Measurements from ENCODE around the gene UCK2.

UCK2 gene

GRCh38 chr1:165871311-165872067 is 44.1 kb downstream of the UCK2 start:
- Histone ChIP-seq H4K8ac (ENCODE audit: low read depth, low read length) (no peak overlapping the region), H3K79me1 (ENCODE audit: low read length) (peaks cover 14% of the 10 kb centered on the region), H3K9ac (ENCODE audit: low read length) (no peak overlapping the region), H2BK5ac (ENCODE audit: low read length) (no peak overlapping the region), H3K36me3 (ENCODE audit: control insufficient read depth, insufficient read depth, low read length) (no peaks in the 10 kb centered on the region), H3K4me2 (ENCODE audit: low read length) (no peak overlapping the region), H3K4ac (ENCODE audit: low read depth, low read length) (no peak overlapping the region), H3K18ac (ENCODE audit: low read length) (no peak overlapping the region), H3K79me2 (ENCODE audit: control insufficient read depth, insufficient read depth, low read length) (peaks cover 73% of the 10 kb centered on the region), H2BK120ac (ENCODE audit: low read depth, low read length) (no peak overlapping the region), H3K4me1 (ENCODE audit: control insufficient read depth, low read depth, low read length) (peaks cover 4% of the 10 kb centered on the region), H3K23ac (ENCODE audit: low read length) (no peak overlapping the region), H3K27ac (ENCODE audit: low read depth, low read length) (no peak overlapping the region), H4K5ac (ENCODE audit: low read length) (no peak overlapping the region), H2BK15ac (replicated peaks; ENCODE audit: low read depth) (no peak overlapping the region), H3K27me3 (ENCODE audit: insufficient read depth, low read length, poor library complexity) (no peaks in the 10 kb centered on the region), H3K4me3 (ENCODE audit: low read length) (no peak overlapping the region), H2AK5ac (ENCODE audit: low read length) (no peak overlapping the region), H3K56ac (ENCODE audit: low read length) (no peak overlapping the region)
- peak; percentile 80 for DNase-seq
- WGBS (ENCODE audit: extremely low coverage, insufficient coverage, low lambda C conversion rate): no CpG with 5 or more reads among the region's 4 CpGs

DNA sequence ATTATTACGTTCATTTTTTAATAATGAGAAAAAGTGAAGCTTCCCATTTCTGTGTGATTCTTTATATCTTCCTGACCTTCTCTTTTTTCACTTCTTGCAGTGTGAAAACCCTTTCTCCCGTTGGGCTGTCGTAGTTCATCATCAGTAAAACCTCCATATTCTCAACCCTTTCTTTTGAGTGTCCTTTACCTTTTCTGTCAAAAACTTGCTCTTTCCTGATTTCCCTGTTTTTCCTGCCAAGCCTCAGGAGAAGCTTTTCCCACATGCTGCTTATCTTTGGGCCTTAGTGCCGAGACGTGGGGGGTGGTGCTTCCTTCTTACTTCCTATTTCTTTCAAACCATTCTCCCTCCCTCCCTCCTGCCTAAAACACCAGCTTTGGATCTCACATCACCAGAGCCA is 46.1 kb downstream of the UCK2 start:
- Histone ChIP-seq H4K5ac (ENCODE audit: low read length) (no peak overlapping the region), H2AK5ac (ENCODE audit: low read length) (no peak overlapping the region), H3K56ac (ENCODE audit: low read length) (no peak overlapping the region), H2BK5ac (ENCODE audit: low read length) (no peak overlapping the region), H3K18ac (ENCODE audit: low read length) (no peak overlapping the region), H2BK120ac (ENCODE audit: low read depth, low read length) (no peak overlapping the region), H4K8ac (ENCODE audit: low read depth, low read length) (no peak overlapping the region), H3K4me1 (ENCODE audit: control insufficient read depth, low read depth, low read length) (peaks cover 4% of the 10 kb centered on the region), H2BK15ac (replicated peaks; ENCODE audit: low read depth) (no peak overlapping the region), H3K4ac (ENCODE audit: low read depth, low read length) (no peak overlapping the region), H3K4me2 (ENCODE audit: low read length) (no peak overlapping the region), H3K27ac (ENCODE audit: low read depth, low read length) (no peak overlapping the region), H3K79me1 (ENCODE audit: low read length) (peaks cover 14% of the 10 kb centered on the region), H3K27me3 (ENCODE audit: insufficient read depth, low read length, poor library complexity) (no peaks in the 10 kb centered on the region), H3K36me3 (ENCODE audit: control insufficient read depth, insufficient read depth, low read length) (no peaks in the 10 kb centered on the region), H3K23ac (ENCODE audit: low read length) (no peak overlapping the region), H3K79me2 (ENCODE audit: control insufficient read depth, insufficient read depth, low read length) (peaks cover 74% of the 10 kb centered on the region), H3K9ac (ENCODE audit: low read length) (no peak overlapping the region), H3K4me3 (ENCODE audit: low read length) (no peak overlapping the region)
- DNase-seq: no peak
- WGBS (ENCODE audit: extremely low coverage, insufficient coverage, low lambda C conversion rate): no CpG with 5 or more reads among the region's 5 CpGs

- no peak for DNase-seq
- Histone ChIP-seq H3K23ac (ENCODE audit: low read length) (no peak overlapping the region), H2AK5ac (ENCODE audit: low read length) (no peak overlapping the region), H3K9ac (ENCODE audit: low read length) (no peak overlapping the region), H3K56ac (ENCODE audit: low read length) (no peak overlapping the region), H4K5ac (ENCODE audit: low read length) (no peak overlapping the region), H3K79me1 (ENCODE audit: low read length) (peaks cover 18% of the 10 kb centered on the region), H3K79me2 (ENCODE audit: control insufficient read depth, insufficient read depth, low read length) (peaks cover 74% of the 10 kb centered on the region), H3K18ac (ENCODE audit: low read length) (no peak overlapping the region), H3K36me3 (ENCODE audit: control insufficient read depth, insufficient read depth, low read length) (no peaks in the 10 kb centered on the region), H3K4ac (ENCODE audit: low read depth, low read length) (no peak overlapping the region), H3K4me2 (ENCODE audit: low read length) (no peak overlapping the region), H3K27me3 (ENCODE audit: insufficient read depth, low read length, poor library complexity) (no peaks in the 10 kb centered on the region), H2BK15ac (replicated peaks; ENCODE audit: low read depth) (no peak overlapping the region), H4K8ac (ENCODE audit: low read depth, low read length) (no peak overlapping the region), H2BK5ac (ENCODE audit: low read length) (no peak overlapping the region), H3K4me3 (ENCODE audit: low read length) (no peak overlapping the region), H2BK120ac (ENCODE audit: low read depth, low read length) (no peak overlapping the region), H3K4me1 (ENCODE audit: control insufficient read depth, low read depth, low read length) (peaks cover 4% of the 10 kb centered on the region), H3K27ac (ENCODE audit: low read depth, low read length) (no peak overlapping the region)
- WGBS (ENCODE audit: extremely low coverage, insufficient coverage, low lambda C conversion rate): 100% methylated on average over 2 of the region's 4 CpGs
Observed at GRCh38 chr1:165874643-165875042, 47.2 kb downstream of the UCK2 start.

DNA sequence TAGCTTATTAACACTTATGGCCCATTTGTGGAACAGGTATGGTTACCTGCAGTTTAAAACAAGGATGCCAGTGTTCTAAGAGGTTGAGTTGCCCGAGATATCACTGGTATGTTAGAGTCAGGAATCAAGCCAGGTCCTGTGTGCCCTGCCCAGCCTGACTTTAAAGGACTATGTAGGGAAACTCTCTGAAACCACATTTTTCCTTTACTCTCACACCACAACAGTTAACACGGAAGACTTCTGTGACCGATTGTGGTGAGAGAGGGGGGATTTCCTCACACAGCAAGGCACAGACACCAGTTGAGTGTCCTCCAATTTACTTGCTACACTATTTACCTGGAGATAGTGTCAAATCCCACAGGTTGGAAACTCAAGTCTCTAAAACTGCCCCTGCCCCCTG is 47.8 kb downstream of the UCK2 start:
- no peaks in the 10 kb centered on the region for H3K36me3 ChIP-seq (ENCODE audit: control insufficient read depth, insufficient read depth, low read length)
- no peak overlapping the region for H2BK15ac ChIP-seq (replicated peaks; ENCODE audit: low read depth)
- H3K4me1 ChIP-seq (ENCODE audit: control insufficient read depth, low read depth, low read length): peaks cover 4% of the 10 kb centered on the region
- no peak overlapping the region for H3K23ac ChIP-seq (ENCODE audit: low read length)
- peaks cover 78% of the 10 kb centered on the region for H3K79me2 ChIP-seq (ENCODE audit: control insufficient read depth, insufficient read depth, low read length)
- no peak overlapping the region for H3K56ac ChIP-seq (ENCODE audit: low read length)
- no peak overlapping the region for H4K5ac ChIP-seq (ENCODE audit: low read length)
- no peak overlapping the region for H3K4ac ChIP-seq (ENCODE audit: low read depth, low read length)
- no peak overlapping the region for H3K9ac ChIP-seq (ENCODE audit: low read length)
- H2AK5ac ChIP-seq (ENCODE audit: low read length): no peak overlapping the region
- no peak overlapping the region for H2BK5ac ChIP-seq (ENCODE audit: low read length)
- H3K18ac ChIP-seq (ENCODE audit: low read length): no peak overlapping the region
- no peak overlapping the region for H4K8ac ChIP-seq (ENCODE audit: low read depth, low read length)
- H2BK120ac ChIP-seq (ENCODE audit: low read depth, low read length): no peak overlapping the region
- WGBS (ENCODE audit: extremely low coverage, insufficient coverage, low lambda C conversion rate): no CpG with 5 or more reads among the region's 3 CpGs
- no peak overlapping the region for H3K4me3 ChIP-seq (ENCODE audit: low read length)
- no peak overlapping the region for H3K27ac ChIP-seq (ENCODE audit: low read depth, low read length)
- peaks cover 18% of the 10 kb centered on the region for H3K79me1 ChIP-seq (ENCODE audit: low read length)
- H3K27me3 ChIP-seq (ENCODE audit: insufficient read depth, low read length, poor library complexity): no peaks in the 10 kb centered on the region
- H3K4me2 ChIP-seq (ENCODE audit: low read length): no peak overlapping the region
- DNase-seq: no peak

GRCh38 chr1:165875604-165876003 is 48.2 kb downstream of the UCK2 start:
- Histone ChIP-seq H3K27ac (ENCODE audit: low read depth, low read length) (no peak overlapping the region), H3K18ac (ENCODE audit: low read length) (no peak overlapping the region), H3K27me3 (ENCODE audit: insufficient read depth, low read length, poor library complexity) (no peaks in the 10 kb centered on the region), H2BK15ac (replicated peaks; ENCODE audit: low read depth) (no peak overlapping the region), H3K36me3 (ENCODE audit: control insufficient read depth, insufficient read depth, low read length) (no peaks in the 10 kb centered on the region), H3K4me1 (ENCODE audit: control insufficient read depth, low read depth, low read length) (peaks cover 4% of the 10 kb centered on the region), H3K4me2 (ENCODE audit: low read length) (no peak overlapping the region), H4K8ac (ENCODE audit: low read depth, low read length) (no peak overlapping the region), H3K79me1 (ENCODE audit: low read length) (peaks cover 18% of the 10 kb centered on the region), H3K79me2 (ENCODE audit: control insufficient read depth, insufficient read depth, low read length) (peaks cover 80% of the 10 kb centered on the region), H3K9ac (ENCODE audit: low read length) (no peak overlapping the region), H2BK5ac (ENCODE audit: low read length) (no peak overlapping the region), H3K4ac (ENCODE audit: low read depth, low read length) (no peak overlapping the region), H2BK120ac (ENCODE audit: low read depth, low read length) (no peak overlapping the region), H4K5ac (ENCODE audit: low read length) (no peak overlapping the region), H3K56ac (ENCODE audit: low read length) (no peak overlapping the region), H3K23ac (ENCODE audit: low read length) (no peak overlapping the region), H2AK5ac (ENCODE audit: low read length) (no peak overlapping the region), H3K4me3 (ENCODE audit: low read length) (no peak overlapping the region)
- no peak for DNase-seq
- WGBS (ENCODE audit: extremely low coverage, insufficient coverage, low lambda C conversion rate): no CpG with 5 or more reads among the region's 6 CpGs

GRCh38 chr1:165876121-165876520 is 48.7 kb downstream of the UCK2 start:
- Histone ChIP-seq H3K4ac (ENCODE audit: low read depth, low read length) (no peak overlapping the region), H3K79me2 (ENCODE audit: control insufficient read depth, insufficient read depth, low read length) (peaks cover 77% of the 10 kb centered on the region), H2AK5ac (ENCODE audit: low read length) (no peak overlapping the region), H3K9ac (ENCODE audit: low read length) (no peak overlapping the region), H2BK15ac (replicated peaks; ENCODE audit: low read depth) (no peak overlapping the region), H3K4me1 (ENCODE audit: control insufficient read depth, low read depth, low read length) (peaks cover 4% of the 10 kb centered on the region), H3K79me1 (ENCODE audit: low read length) (peaks cover 18% of the 10 kb centered on the region), H3K4me2 (ENCODE audit: low read length) (no peak overlapping the region), H3K23ac (ENCODE audit: low read length) (no peak overlapping the region), H3K4me3 (ENCODE audit: low read length) (no peak overlapping the region), H3K36me3 (ENCODE audit: control insufficient read depth, insufficient read depth, low read length) (no peaks in the 10 kb centered on the region), H4K8ac (ENCODE audit: low read depth, low read length) (no peak overlapping the region), H3K27me3 (ENCODE audit: insufficient read depth, low read length, poor library complexity) (no peaks in the 10 kb centered on the region), H2BK5ac (ENCODE audit: low read length) (no peak overlapping the region), H3K27ac (ENCODE audit: low read depth, low read length) (no peak overlapping the region), H2BK120ac (ENCODE audit: low read depth, low read length) (no peak overlapping the region), H3K56ac (ENCODE audit: low read length) (no peak overlapping the region), H4K5ac (ENCODE audit: low read length) (no peak overlapping the region), H3K18ac (ENCODE audit: low read length) (no peak overlapping the region)
- WGBS (ENCODE audit: extremely low coverage, insufficient coverage, low lambda C conversion rate): no CpG with 5 or more reads among the region's 1 CpG
- no peak for DNase-seq
